Activated CD4-positive, alpha-beta T cell treated with anti-CD3 and anti-CD28 coated beads, Interleukin-2, amount 10 ng/mL, durations not matched to agents 24 days and 14 days (primary cell): ENCODE data around the gene SCAND1. TPM values are rescaled to one million over a fixed set of nuclear protein-coding genes. Genes with fewer than 3 reads are reported as not detected.
"Not testable (repeated sequence)": the region's sequence is repeated elsewhere in the genome, so short reads cannot be mapped to it uniquely, and the experiment has no call there.

Source experiments
- DNase-seq: peaks from one replicate; pipeline ENCODE4 v3.0.0; 2022
- H3K27ac Mint-ChIP-seq: one replicate; pipeline ENCODE4 v1.8.0; 2022; ENCODE audit warnings: mild to moderate bottlenecking, mixed read lengths
- H3K27me3 Mint-ChIP-seq: one replicate; pipeline ENCODE4 v1.8.0; 2022; ENCODE audit warnings: mixed read lengths
- H3K36me3 Mint-ChIP-seq: one replicate; pipeline ENCODE4 v1.8.0; 2022; ENCODE audit warnings: low read depth, mild to moderate bottlenecking, mixed read lengths
- H3K4me1 Mint-ChIP-seq: one replicate; pipeline ENCODE4 v1.8.0; 2021; ENCODE audit warnings: mixed read lengths
- H3K4me3 Mint-ChIP-seq: one replicate; pipeline ENCODE4 v1.8.0; 2022; ENCODE audit warnings: mild to moderate bottlenecking, moderate library complexity, mixed read lengths
- H3K9me3 Mint-ChIP-seq: one replicate; pipeline ENCODE4 v1.8.0; 2021; ENCODE audit warnings: mixed read lengths
- intact Hi-C: fragments of 100-400 bp; cut with micrococcal nuclease; formaldehyde crosslinking; loops from one replicate; pipeline ENCODE4 v1.15.1; 2023
- total RNA-seq: library from RNA; stranded (reverse); gene quantifications from 2 replicates; pipeline ENCODE4 v1.2.3, GENCODE V29; 2022

Gene SCAND1
- total RNA-seq: 35.1 and 38.1 TPM in 2 replicates

- Mint-ChIP-seq H3K27me3 (peaks cover 5% of the 10 kb centered on the region), H3K9me3 (peaks cover 7% of the 10 kb centered on the region), H3K4me3 (peak within 1 kb of the TSS; percentile 100), H3K36me3 (peaks cover 2% of the 10 kb centered on the region), H3K27ac (peak within 1 kb of the TSS; percentile 100), H3K4me1 (peaks cover 14% of the 10 kb centered on the region)
- DNase-seq: peak; percentile 99
- intact Hi-C loops: loop anchor here (1.0 to 10.0 kb wide), 9 partner anchors 60 to 1592 kb away; partner anchors contain the start of genes CEP250, CPNE1, ITCH and MMP24OS
Measured at GRCh38 chr20:35954200-35954906, at the start of gene SCAND1. Gene SCAND1 (minus strand): TSS chr20:35954502. CDS start chr20:35954284, 218 bp downstream.

- H3K27ac Mint-ChIP-seq: no peak overlapping the region
- DNase-seq: no peak
- intact Hi-C loops: no loop called here
- H3K36me3 Mint-ChIP-seq: no peaks in the 10 kb centered on the region
- no peaks in the 10 kb centered on the region for H3K4me1 Mint-ChIP-seq
- H3K4me3 Mint-ChIP-seq: no peak overlapping the region
- H3K9me3 Mint-ChIP-seq: peaks cover 12% of the 10 kb centered on the region
- peaks cover 2% of the 10 kb centered on the region for H3K27me3 Mint-ChIP-seq
Measured at GRCh38 chr20:36004045-36004444, 49.7 kb upstream of the SCAND1 start.

- Mint-ChIP-seq H3K27ac (no peak overlapping the region), H3K4me3 (no peak overlapping the region), H3K27me3 (peaks cover 4% of the 10 kb centered on the region), H3K4me1 (no peaks in the 10 kb centered on the region), H3K9me3 (peaks cover 12% of the 10 kb centered on the region), H3K36me3 (no peaks in the 10 kb centered on the region)
- DNase-seq: no peak
- intact Hi-C loops: no loop called here
Measured at GRCh38 chr20:36002855-36003254, 48.6 kb upstream of the SCAND1 start.

- DNase-seq, H3K4me1 Mint-ChIP-seq, H3K27me3 Mint-ChIP-seq, H3K36me3 Mint-ChIP-seq, H3K27ac Mint-ChIP-seq, intact Hi-C loops, H3K4me3 Mint-ChIP-seq: not testable (repeated sequence)
- H3K9me3 Mint-ChIP-seq: peaks cover 12% of the 10 kb centered on the region
Measured at GRCh38 chr20:36001331-36001730, 47.0 kb upstream of the SCAND1 start.

GRCh38 chr20:35996492-35996891 is 42.2 kb upstream of the SCAND1 start:
- DNase-seq, H3K36me3 Mint-ChIP-seq, H3K27ac Mint-ChIP-seq, H3K9me3 Mint-ChIP-seq, intact Hi-C loops, H3K27me3 Mint-ChIP-seq, H3K4me1 Mint-ChIP-seq, H3K4me3 Mint-ChIP-seq: not testable (repeated sequence)

- peaks cover 2% of the 10 kb centered on the region for H3K4me1 Mint-ChIP-seq
- H3K9me3 Mint-ChIP-seq: no peaks in the 10 kb centered on the region
- H3K36me3 Mint-ChIP-seq: no peaks in the 10 kb centered on the region
- H3K27ac Mint-ChIP-seq: no peak overlapping the region
- peak; percentile 90 for DNase-seq
- peaks cover 13% of the 10 kb centered on the region for H3K27me3 Mint-ChIP-seq
- intact Hi-C loops: loop anchor here (1.0 kb wide), 3 partner anchors 143 to 444 kb away; no protein-coding TSS in a partner anchor
- H3K4me3 Mint-ChIP-seq: no peak overlapping the region
Measured at GRCh38 chr20:35994994-35995453, 40.7 kb upstream of the SCAND1 start.

GRCh38 chr20:35992713-35993335 is 38.5 kb upstream of the SCAND1 start:
- Mint-ChIP-seq H3K9me3 (no peaks in the 10 kb centered on the region), H3K27me3 (peaks cover 20% of the 10 kb centered on the region), H3K27ac (no peak overlapping the region), H3K4me3 (no peak overlapping the region), H3K4me1 (peaks cover 2% of the 10 kb centered on the region), H3K36me3 (no peaks in the 10 kb centered on the region)
- peak; percentile 86 for DNase-seq
- intact Hi-C loops: no loop called here

GRCh38 chr20:35991142-35991771 is 37.0 kb upstream of the SCAND1 start:
- no peak overlapping the region for H3K4me3 Mint-ChIP-seq
- intact Hi-C loops: no loop called here
- H3K36me3 Mint-ChIP-seq: no peaks in the 10 kb centered on the region
- H3K9me3 Mint-ChIP-seq: no peaks in the 10 kb centered on the region
- H3K27me3 Mint-ChIP-seq: peaks cover 23% of the 10 kb centered on the region
- H3K4me1 Mint-ChIP-seq: peaks cover 2% of the 10 kb centered on the region
- no peak overlapping the region for H3K27ac Mint-ChIP-seq
- no peak for DNase-seq

GRCh38 chr20:35988910-35989463 is 34.7 kb upstream of the SCAND1 start:
- intact Hi-C loops: no loop called here
- Mint-ChIP-seq H3K4me1 (peaks cover 2% of the 10 kb centered on the region), H3K27me3 (peaks cover 23% of the 10 kb centered on the region), H3K36me3 (no peaks in the 10 kb centered on the region), H3K9me3 (no peaks in the 10 kb centered on the region), H3K27ac (no peak overlapping the region), H3K4me3 (no peak overlapping the region)
- DNase-seq: no peak

- intact Hi-C loops: no loop called here
- no peak for DNase-seq
- Mint-ChIP-seq H3K4me1 (no peaks in the 10 kb centered on the region), H3K36me3 (no peaks in the 10 kb centered on the region), H3K4me3 (no peak overlapping the region), H3K27ac (no peak overlapping the region), H3K27me3 (peaks cover 18% of the 10 kb centered on the region), H3K9me3 (no peaks in the 10 kb centered on the region)
Measured at GRCh38 chr20:35985806-35986205, 31.5 kb upstream of the SCAND1 start.

- Mint-ChIP-seq H3K27me3 (peaks cover 14% of the 10 kb centered on the region), H3K27ac (no peak overlapping the region), H3K4me3 (no peak overlapping the region), H3K4me1 (no peaks in the 10 kb centered on the region), H3K36me3 (no peaks in the 10 kb centered on the region), H3K9me3 (no peaks in the 10 kb centered on the region)
- no peak for DNase-seq
- intact Hi-C loops: no loop called here
Measured at GRCh38 chr20:35984382-35984781, 30.1 kb upstream of the SCAND1 start.

- no peaks in the 10 kb centered on the region for H3K36me3 Mint-ChIP-seq
- peaks cover 11% of the 10 kb centered on the region for H3K27me3 Mint-ChIP-seq
- no peak overlapping the region for H3K4me3 Mint-ChIP-seq
- no peaks in the 10 kb centered on the region for H3K4me1 Mint-ChIP-seq
- DNase-seq: no peak
- intact Hi-C loops: no loop called here
- no peak overlapping the region for H3K27ac Mint-ChIP-seq
- H3K9me3 Mint-ChIP-seq: no peaks in the 10 kb centered on the region
Measured at GRCh38 chr20:35981969-35982368, 27.7 kb upstream of the SCAND1 start.

- intact Hi-C loops: no loop called here
- no peaks in the 10 kb centered on the region for H3K9me3 Mint-ChIP-seq
- H3K4me1 Mint-ChIP-seq: no peaks in the 10 kb centered on the region
- peaks cover 9% of the 10 kb centered on the region for H3K27me3 Mint-ChIP-seq
- no peak overlapping the region for H3K27ac Mint-ChIP-seq
- no peak for DNase-seq
- no peaks in the 10 kb centered on the region for H3K36me3 Mint-ChIP-seq
- no peak overlapping the region for H3K4me3 Mint-ChIP-seq
Measured at GRCh38 chr20:35979544-35979943, 25.2 kb upstream of the SCAND1 start.

GRCh38 chr20:35978041-35978513 is 23.8 kb upstream of the SCAND1 start:
- H3K9me3 Mint-ChIP-seq: no peaks in the 10 kb centered on the region
- intact Hi-C loops: no loop called here

More at GRCh38 chr20:35978041-35978513, 23.8 kb upstream of the SCAND1 start:
- H3K4me3 Mint-ChIP-seq: no peak overlapping the region
- no peaks in the 10 kb centered on the region for H3K4me1 Mint-ChIP-seq
- peaks cover 9% of the 10 kb centered on the region for H3K27me3 Mint-ChIP-seq
- DNase-seq: no peak
- H3K36me3 Mint-ChIP-seq: no peaks in the 10 kb centered on the region
- no peak overlapping the region for H3K27ac Mint-ChIP-seq
